ENCODE results near the gene SREK1. TPM values are rescaled to one million over a fixed set of nuclear protein-coding genes. Genes with fewer than 3 reads are reported as not detected.

The SREK1 gene
- total RNA-seq, 1 donor from 2014 or later: 71.2 TPM

DNA sequence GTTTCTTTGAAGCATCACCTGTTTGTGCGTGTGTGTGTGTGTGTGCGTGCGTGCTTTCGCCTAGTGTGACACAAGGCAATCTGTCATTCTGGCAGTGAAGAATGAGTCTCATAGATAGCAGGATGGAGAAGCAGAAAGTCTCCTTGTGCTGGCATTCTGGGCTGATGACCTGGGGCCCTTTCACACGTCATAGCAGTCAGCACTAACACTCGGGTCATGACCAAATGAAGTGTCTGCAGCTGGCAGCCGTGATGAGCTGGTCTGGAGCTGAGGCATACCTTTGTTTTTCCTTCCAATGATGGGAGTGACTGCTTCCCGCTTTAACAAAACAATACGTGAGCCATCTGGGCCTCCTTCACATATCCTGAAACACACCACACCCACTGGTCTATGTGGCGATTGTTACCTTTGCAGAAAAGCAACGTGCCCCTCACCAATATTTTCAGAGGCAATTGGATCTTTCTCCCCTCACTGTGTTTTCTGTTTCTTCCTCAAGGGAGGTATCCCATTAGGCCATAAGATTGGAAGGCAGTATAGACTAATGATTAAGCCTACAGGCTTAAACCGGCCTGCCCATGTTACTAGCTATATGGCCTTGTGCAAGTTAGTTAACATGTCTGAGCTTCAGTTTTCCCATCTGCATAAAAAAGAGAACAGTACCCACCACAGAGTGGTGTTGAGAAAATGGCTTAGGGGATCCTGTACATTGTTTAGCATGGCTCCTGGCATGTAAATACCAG is 88.8 kb downstream of the SREK1 start:
- Mint-ChIP-seq H3K36me3 (ENCODE audit: unreplicated experiment) (no peaks in the 10 kb centered on the region), H3K4me3 (ENCODE audit: unreplicated experiment) (no peak overlapping the region), H3K4me1 (ENCODE audit: unreplicated experiment) (no peaks in the 10 kb centered on the region)

More for the DNA sequence above, 88.8 kb downstream of the SREK1 start:
- TF ChIP-seq, protein P1, sequence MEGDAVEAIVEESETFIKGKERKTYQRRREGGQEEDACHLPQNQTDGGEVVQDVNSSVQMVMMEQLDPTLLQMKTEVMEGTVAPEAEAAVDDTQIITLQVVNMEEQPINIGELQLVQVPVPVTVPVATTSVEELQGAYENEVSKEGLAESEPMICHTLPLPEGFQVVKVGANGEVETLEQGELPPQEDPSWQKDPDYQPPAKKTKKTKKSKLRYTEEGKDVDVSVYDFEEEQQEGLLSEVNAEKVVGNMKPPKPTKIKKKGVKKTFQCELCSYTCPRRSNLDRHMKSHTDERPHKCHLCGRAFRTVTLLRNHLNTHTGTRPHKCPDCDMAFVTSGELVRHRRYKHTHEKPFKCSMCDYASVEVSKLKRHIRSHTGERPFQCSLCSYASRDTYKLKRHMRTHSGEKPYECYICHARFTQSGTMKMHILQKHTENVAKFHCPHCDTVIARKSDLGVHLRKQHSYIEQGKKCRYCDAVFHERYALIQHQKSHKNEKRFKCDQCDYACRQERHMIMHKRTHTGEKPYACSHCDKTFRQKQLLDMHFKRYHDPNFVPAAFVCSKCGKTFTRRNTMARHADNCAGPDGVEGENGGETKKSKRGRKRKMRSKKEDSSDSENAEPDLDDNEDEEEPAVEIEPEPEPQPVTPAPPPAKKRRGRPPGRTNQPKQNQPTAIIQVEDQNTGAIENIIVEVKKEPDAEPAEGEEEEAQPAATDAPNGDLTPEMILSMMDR (IDR thresholded peaks at IDR 0.05): no peak
- no peak overlapping the region for H3K27ac Mint-ChIP-seq (ENCODE audit: unreplicated experiment)
- H3K9me3 Mint-ChIP-seq (ENCODE audit: unreplicated experiment): peaks cover 3% of the 10 kb centered on the region
- H3K27me3 Mint-ChIP-seq (ENCODE audit: unreplicated experiment): no peaks in the 10 kb centered on the region
- DNase-seq (ENCODE audit: extremely low spot score, unreplicated experiment): no peak

Other genes starting within 250 kb of the SREK1 start
- 78.1 and 83.7 TPM in 2 replicates for gene ERBIN, start 217.7 kb upstream of the SREK1 start, total RNA-seq

Data from osteocyte (in vitro differentiated cells).